GM18861 (cell line): ENCODE measurements around the gene MUC2.
"Not testable (repeated sequence)": the region's sequence is repeated elsewhere in the genome, so short reads cannot be mapped to it uniquely, and the experiment has no call there.

ENCODE experiments used
- ATAC-seq: cut with Tn5 transposase; IDR thresholded peaks from one replicate; pipeline ENCODE4 v1.9.1; 2021; ENCODE audit not compliant: unreplicated experiment

Gene MUC2

DNA sequence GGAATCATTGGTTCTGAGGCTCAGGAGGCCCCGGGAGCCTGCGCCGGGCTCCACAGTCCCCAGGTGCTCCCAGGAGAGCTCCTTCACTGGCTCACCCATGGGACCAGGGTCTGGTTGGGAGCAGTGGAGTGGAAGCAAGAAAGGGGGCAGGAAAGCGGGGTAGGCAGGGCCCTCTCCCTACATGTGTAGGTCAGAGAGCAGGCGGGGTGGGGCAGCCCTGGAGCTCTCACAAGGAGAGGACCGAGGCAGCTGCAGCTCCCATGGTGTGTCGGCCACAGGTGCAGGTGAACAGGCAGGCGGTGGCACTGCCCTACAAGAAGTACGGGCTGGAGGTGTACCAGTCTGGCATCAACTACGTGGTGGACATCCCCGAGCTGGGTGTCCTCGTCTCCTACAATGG lies 28.3 kb downstream of the MUC2 start:
- no peak for ATAC-seq

GRCh38 chr11:1103401-1104360 lies 29.0 kb downstream of the MUC2 start:
- ATAC-seq = no peak

- ATAC-seq = no peak
Observed at GRCh38 chr11:1104411-1105182, 29.9 kb downstream of the MUC2 start.

DNA sequence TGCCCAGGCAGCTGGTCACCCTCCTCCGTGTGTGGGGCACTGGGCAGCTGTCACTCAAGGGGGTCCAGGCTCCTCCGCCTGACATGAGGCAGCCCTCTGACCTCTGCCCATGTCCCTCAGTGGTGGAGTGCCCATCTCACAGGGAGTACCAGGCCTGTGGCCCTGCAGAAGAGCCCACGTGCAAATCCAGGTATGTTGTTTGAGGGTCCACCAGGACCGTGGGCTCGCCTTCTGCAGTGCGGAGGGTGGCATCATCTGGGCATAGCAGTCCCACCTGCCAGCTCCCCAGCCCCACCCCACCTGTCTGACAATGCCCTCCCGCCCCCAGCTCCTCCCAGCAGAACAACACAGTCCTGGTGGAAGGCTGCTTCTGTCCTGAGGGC lies 30.5 kb downstream of the MUC2 start:
- no peak for ATAC-seq

- no peak for ATAC-seq
Observed at GRCh38 chr11:1106387-1106786, 31.7 kb downstream of the MUC2 start.

DNA sequence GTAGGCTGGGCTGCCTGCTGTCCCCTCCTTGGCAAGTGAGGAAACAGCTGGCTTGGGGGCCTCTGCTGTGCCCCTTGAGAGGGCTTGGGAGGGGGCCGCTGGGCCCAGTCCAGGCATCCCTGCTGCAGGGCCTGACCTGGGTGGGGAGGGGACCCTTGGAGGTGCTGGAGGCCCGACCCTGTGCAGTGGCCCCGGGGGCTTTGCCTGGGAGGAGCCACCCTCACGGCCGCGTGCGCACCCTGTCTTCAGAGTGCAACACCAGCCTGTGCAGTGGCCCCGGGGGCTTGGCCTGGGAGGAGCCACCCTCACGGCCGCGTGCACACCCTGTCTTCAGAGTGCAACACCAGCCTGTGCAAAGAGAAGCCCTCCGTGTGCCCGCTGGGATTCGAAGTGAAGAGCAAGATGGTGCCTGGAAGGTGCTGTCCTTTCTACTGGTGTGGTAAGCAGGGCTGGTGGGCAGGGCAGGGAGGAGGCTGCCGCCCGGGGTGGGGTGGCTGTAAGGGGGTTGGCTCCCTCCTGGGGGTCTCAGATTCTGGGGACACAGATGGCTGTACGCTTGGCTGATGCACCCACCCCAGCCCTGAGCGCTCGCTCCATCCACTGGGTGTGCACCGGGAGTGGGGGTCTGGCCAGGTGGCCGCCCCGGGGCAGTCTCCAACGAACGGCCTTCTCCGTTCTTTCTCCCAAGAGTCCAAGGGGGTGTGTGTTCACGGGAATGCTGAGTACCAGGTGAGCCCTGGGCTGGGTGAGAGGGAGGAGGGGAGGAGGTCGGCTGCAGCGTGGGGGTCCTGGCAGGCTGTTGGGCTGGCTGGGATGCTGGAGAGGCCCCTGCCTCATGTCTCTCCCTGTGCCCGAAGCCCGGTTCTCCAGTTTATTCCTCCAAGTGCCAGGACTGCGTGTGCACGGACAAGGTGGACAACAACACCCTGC lies 32.9 kb downstream of the MUC2 start:
- ATAC-seq = no peak

DNA sequence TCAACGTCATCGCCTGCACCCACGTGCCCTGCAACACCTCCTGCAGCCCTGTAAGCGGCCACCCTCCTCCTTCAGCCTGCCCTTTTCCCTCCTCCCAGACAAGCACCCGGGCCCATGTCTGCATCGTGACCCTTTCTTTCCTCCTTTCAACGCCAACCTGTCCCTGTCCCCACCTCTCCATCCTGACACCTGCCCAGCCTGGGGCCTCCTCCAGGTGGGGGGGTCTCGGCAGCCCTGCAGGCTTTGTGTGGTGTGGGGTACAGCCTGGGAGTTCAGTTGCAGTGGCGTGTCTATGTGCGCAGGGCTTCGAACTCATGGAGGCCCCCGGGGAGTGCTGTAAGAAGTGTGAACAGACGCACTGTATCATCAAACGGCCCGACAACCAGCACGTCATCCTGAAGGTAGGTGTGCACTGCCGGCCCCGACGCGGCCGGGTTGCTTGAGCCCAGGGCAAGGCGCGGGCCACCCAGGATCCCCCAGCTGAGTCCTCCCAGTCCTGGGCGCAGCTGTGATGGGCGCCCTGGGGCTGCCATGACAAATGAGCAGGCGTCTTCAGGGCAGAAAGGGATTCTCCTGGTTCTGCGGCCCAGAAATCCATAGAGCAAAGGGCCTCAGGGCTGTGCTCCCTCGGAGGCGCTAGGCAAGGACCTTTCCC lies 33.7 kb downstream of the MUC2 start:
- no peak for ATAC-seq

DNA sequence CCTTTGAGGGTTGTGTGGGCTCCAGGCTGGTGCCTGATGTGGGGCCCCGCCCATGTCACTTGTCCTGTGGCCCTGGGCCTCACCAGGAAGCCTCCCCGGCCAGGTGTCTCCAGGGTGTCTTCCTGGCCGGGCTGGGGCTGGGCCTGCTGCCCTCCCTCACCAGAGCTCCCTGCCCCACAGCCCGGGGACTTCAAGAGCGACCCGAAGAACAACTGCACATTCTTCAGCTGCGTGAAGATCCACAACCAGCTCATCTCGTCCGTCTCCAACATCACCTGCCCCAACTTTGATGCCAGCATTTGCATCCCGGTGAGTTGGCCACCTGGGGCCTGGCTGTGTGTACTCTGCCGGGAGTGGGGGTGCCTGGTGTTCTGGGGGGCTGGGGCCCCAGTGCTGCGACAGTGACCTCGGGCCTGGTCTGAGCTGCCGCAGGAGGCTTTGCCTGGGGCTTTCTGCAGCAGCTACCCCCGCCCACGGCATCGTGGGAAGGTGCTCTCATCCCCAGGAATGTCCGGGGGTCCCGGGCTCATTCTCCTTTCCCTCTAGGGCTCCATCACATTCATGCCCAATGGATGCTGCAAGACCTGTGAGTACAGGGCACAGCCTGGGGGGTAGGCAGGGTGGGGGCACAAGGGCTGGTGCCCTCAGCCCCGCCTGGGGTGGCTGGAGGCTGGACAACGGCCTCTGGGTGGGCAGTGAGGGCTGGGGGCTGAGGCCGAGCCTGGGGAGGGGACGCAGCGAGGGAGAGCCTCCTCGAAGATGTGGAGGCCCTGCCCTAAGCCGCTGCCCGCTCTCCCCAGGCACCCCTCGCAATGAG lies 34.6 kb downstream of the MUC2 start:
- ATAC-seq = no peak

- ATAC-seq = no peak
Observed at GRCh38 chr11:1109918-1110705, 35.4 kb downstream of the MUC2 start.

DNA sequence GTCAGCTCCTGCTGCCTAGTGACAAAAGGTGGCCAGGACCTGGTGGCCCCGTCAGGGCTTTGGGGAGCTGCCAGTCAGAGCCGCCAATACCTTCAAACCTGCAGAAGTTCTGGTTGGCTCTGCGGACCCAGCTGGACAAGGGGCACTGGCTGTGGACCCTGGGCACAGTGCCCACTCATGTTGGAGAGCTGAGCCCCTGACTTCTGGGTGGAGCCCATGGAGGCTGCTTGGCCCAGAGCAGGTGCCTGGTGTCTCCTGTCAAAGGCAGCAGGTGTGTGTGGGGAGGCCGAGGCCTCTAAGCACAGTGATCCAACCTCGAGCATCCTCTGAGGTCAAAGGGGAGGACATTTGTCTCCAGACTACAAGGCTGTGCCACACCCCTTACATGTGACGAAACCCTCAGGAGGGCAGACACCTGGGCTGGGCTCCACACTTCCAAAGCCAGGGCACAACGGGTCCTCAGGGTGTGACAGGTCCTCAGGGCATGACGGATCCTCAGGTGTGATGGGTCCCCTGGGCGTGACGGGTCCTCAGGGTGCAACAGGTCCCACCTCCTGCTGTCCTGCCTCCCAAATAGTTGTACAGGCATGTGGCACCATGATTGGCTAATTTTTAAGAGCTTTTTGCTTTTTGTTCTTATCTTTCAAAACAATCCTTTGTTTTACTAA lies 37.0 kb downstream of the MUC2 start:
- no peak for ATAC-seq

DNA sequence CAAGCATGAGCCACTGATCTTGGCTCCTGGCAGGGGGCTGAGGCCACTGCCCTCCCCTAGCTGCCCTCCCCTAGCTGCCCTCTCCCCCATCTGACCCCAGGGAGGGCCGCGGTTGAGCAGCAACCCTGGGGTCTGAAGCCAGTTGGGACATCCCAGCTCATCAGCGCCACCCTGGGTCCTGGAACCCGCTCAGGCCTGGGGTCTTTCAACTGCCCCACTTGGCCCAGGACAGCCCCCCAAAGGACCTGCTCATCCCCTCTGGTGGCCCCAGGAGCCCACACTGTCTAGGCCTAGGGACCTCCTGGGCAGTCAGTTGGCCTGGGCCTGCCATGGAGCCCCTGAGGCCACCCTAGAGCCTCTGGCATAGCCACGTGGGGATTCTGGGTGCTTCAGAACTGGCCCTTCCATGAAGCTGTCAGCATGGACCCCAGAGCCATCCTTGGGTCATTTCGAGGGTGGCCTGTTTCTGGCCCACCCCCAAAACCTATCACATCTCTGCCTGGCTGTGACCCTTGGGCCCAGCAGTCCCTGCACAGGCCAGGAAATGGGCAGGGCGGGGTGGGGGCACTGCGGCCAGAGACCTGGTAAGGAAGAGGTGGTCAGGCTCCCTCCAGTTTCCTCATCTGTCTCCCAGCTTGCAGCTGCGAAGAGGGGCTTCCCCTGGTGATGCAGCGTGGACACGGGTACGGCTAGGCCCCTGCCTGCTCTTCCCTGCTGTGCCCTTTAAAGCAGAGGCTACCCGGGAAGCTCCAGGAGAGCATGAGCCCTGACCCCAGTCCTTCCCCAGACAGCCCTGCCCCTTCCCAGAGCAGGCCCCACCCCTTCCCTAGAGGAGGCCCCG lies 37.9 kb downstream of the MUC2 start:
- no peak for ATAC-seq

GRCh38 chr11:1113405-1114201 lies 38.9 kb downstream of the MUC2 start:
- no peak for ATAC-seq

DNA sequence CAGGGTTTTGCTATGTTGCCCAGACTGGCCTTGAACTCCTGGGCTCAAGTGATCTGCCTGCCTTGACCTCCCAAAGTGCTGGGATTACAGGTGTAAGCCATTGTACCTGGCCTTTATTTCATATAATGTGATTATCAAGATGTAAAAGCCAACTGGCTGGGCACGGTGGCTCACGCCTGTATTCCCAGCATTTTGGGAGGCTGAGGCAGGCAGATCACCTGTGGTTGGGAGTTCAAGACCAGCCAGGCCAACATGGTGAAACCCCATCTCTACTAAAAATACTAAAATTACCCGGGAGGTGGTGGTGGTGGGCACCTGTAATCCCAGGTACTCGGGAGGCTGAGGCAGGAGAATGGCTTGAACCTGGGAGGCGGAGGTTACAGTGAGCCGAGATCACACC lies 40.6 kb downstream of the MUC2 start:
- ATAC-seq = not testable (repeated sequence)

GRCh38 chr11:1116104-1116503 lies 41.4 kb downstream of the MUC2 start:
- no peak for ATAC-seq

DNA sequence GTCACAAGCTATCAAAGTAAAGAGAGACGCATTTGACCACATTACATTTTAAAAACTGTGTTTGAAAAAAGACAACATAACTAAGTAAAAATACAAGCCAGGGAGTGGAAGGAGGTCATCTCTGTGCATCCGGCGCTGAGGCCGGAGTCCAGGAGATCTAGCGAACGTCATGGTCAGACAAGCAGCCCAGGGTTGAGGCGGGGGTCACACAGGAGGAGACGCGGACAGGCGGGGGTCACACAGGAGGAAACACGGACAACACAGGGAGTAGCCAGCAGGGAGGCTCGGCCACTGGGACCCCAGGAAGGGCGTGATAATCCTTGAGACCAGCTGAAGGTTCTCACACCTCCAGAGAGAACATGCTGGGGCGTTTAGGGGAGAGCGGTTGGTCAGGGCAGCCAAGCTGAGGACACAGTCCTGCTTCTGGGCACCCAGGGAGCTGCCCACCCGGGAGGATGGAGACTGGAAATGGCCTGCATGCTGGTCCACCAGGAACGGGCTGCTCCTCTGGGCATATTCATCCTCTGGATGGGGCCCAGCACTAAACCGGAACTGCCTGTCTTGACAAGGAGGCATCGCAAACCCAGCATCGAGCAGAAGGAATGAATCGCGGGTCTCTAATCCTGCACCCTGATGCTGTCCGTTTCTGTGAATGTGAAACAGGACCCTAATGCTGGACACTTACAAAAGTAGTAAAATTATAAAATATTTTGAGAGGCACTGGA lies 42.2 kb downstream of the MUC2 start:
- no peak for ATAC-seq

DNA sequence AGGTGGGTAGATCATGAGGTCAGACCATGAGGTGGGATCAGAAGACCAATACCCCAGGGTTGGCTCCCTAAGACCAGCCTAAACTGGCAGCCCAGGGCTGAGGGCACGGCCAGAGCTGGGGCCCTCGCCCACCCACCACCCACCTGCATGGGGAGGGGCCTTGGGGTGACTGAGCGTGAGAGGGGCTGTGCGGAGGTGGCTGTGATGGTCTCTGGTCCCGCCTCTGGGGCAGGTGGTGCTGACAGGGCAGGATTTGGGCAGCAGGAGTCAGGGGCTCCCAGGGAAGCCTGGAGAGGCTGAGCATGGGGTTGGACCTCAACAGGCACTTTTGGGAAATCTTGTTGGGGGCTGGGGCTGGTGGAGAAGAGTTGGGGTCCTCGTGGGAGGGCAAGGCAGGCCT lies 43.3 kb downstream of the MUC2 start:
- ATAC-seq = no peak
